HL-60 (cell line): Measurements from ENCODE around the gene ANKRD55.

Experiments
- CTCF ChIP-seq: IDR thresholded peaks from one replicate; pipeline ENCODE4 v1.5.1; 2011; ENCODE audit warnings: low read length, control low read depth, inconsistent platforms; ENCODE audit not compliant: insufficient read depth
- POLR2AphosphoS5 ChIP-seq: IDR thresholded peaks from 2 replicates; pipeline ENCODE4 v1.6.1; 2012; ENCODE audit warnings: low read depth

- TF ChIP-seq CTCF (no peak), POLR2AphosphoS5 (no peak)
These were observed at the start of gene ANKRD55 for GRCh38 chr5:56233230-56233629.
